HG03280 (cell line): ENCODE results near the gene SLC4A1AP.

ENCODE experiments used
- ATAC-seq: cut with Tn5 transposase; IDR thresholded peaks from one replicate; pipeline ENCODE4 v1.9.1; 2021; ENCODE audit warnings: mild to moderate bottlenecking, moderate library complexity; ENCODE audit not compliant: unreplicated experiment

The SLC4A1AP gene

DNA sequence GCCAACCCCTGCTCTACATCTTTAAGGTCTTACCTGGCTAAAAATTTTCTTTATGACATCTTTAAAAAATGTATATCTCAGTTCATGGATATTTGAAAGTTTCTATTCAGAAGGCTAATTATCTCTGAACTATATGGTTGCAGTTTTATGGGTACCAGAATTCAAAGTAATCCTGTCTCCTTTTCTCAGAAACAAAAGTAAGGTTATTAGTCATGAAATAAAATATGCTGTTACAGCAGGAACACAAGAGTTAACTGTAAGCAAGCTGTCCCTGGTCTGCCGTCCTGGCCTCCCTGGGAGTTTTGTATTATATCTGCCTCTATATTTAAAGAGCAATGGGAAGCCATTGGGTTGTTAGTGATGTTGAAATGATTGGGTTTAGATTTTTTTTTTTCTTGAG, 34.0 kb downstream of the SLC4A1AP start:
- no peak for ATAC-seq

- no peak for ATAC-seq
Measured at GRCh38 chr2:27701676-27702075, 38.0 kb downstream of the SLC4A1AP start.

DNA sequence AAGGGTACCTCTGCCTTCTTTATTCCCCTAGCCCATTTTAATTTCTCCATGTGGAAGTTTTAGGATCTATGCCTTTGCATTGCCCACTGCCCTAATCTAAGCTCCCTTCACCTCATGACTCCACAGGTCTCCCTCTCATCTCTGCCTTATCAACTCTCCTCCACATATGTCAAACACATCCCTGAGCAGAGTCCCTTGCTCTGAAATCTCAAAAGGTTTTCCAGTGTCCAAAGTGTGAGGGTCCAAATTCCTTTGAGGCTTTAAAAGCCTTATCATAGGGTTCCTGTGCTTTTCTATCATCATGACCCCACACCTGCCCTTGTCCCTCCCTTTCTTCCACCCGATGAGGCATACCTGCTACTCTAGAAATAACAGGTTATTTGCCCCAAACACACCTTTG, 38.6 kb downstream of the SLC4A1AP start:
- ATAC-seq: no peak

DNA sequence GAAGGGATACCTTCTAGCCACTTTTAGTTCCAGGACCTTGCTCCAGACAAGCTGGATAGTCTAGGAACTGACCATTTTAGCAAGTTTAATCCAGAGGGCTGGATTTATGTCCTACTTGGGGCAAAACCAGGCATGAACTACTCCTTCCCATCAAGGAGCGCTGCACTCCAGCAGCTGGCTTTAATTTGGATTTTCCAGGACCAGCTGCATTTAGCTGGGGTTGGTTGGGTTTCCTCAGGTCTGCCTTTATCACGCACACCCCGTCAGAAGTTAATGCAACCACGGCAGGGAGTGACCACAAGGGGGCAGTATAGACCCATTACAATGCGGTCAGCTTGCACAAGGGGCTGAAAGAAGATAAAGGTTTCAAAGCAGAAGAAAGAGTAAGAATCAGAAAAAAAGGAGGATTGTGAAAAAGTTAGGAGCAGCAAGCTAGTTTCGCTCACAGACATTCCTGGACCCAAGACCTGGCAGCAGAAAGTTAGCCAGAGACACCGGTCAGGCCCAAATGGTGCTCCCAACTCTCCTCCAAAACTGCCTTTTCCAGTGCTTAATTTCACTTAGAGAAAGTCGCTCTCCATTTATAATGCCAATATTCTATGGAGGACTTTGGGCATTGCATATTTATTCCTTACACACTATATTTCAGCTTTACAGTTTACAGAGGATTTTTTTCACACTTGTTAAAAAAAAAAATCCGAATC, 40.1 kb downstream of the SLC4A1AP start:
- no peak for ATAC-seq

DNA sequence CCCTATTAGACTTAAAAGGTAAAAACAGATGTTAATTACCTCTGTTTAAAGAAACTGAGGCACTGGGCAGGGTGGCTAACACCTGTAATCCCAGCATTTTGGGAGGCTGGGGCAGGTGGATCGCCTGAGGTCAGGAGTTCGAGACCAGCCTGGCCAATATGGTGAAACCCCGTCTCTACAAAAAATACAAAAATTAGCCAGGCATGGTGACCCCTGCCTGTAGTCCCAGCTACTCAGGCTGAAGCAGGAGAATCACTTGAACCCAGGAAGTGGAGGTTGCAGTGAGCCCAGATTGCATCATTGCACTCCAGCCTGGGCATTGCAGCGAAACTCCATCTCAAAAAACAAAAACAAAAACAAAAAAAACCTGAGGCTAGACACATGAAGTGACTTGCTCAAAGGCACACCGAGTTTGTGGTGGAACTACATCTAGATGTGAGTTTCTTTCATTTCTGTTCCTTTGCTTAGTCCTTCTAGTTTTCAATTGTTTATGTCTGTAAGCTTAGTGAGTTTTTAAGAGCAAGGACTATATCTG, 40.7 kb downstream of the SLC4A1AP start:
- no peak for ATAC-seq

DNA sequence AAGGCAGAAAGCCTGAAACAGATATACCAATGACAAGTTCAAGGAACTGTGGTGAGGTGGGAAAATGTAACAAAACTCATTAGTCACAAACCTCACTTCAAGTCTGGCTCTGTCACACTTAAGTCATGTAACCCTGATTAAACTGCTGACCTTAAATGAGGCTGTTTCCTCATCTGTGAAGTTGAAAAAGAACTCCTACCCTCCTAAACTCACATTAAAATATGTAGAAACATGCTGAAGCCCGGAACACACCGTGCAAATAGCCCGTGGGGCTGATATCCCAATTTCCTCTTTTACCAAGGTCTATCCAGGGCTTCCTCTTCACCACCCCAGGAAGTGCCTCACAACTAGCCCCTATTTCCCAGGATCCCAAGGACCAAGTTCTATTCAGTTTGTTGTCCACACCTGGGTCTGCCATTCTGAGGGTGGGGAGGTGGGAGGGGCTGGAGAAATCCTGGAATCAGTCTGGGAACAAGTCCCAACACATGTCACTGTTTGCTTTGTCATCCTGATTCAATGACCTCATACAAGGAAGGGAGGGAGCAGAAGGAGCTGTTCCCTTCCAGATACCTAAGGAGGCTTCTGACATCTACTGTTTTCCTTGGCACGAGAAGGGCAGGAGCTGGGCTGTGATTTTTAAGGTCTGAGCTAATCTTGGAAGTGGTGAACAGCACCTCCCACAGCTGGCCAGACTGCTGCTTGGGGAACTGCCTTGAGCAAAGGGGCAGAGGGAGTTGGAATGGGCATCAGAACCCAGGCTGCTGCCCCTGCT, 42.3 kb downstream of the SLC4A1AP start:
- no peak for ATAC-seq

DNA sequence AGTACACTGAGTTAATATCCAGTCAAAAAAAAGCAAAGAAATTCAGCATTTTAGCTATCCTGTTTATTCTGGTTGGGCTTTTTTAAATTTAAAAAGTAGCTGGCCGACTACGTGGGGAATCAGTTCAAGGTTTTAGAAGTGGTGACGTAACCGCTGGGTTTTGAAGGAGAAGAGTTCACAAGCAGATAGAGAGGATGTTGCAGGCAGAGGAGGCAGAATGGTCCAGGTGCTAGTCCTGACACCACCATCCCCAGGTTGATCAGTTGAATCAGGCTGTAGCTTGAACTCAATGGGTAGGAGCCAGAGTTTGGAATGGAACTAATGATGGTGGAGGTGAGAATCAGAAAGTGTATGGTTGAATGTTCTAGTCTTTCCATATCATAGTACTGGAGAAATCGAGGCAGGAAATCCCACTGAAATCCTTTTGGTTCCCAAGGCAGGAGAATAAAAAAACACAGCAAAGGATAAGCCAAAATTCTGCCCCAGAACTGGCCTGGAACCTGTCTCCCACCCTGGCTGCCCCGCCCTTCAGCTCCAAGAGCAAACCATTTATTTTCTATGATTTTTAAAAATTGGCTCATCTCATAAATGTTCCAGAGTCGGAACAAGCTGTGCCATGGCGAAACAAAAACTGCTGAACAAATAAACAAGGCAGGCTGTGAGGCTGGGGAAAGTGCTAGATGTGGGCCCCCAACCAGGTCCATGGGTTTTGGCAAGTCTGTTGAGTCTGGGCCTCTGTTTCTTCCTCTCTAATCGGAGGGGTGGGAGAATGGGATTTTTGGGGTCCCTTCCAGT, 44.0 kb downstream of the SLC4A1AP start:
- no peak for ATAC-seq

- no peak for ATAC-seq
Measured at GRCh38 chr2:27708257-27708654, 44.6 kb downstream of the SLC4A1AP start.

DNA sequence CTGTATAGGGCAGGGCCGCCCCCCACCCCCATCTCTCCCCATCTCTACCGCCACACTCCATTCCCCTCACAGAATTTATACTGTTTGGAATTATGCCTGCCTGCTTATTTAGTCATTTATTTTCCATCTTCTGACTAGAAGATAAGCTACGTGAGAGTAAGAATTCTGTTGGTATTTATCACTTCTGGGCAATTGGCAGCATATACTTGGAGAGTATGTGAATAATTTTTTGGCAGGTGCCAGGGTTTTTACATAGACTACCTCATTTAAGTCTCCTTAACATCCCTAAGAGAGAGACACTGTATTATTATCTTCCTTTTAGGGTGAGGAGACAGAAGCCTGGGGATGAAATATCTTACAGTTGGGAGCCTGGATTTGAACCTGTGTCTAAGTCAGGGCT, 45.0 kb downstream of the SLC4A1AP start:
- no peak for ATAC-seq

- ATAC-seq: no peak
Measured at GRCh38 chr2:27709326-27709725, 45.6 kb downstream of the SLC4A1AP start.

DNA sequence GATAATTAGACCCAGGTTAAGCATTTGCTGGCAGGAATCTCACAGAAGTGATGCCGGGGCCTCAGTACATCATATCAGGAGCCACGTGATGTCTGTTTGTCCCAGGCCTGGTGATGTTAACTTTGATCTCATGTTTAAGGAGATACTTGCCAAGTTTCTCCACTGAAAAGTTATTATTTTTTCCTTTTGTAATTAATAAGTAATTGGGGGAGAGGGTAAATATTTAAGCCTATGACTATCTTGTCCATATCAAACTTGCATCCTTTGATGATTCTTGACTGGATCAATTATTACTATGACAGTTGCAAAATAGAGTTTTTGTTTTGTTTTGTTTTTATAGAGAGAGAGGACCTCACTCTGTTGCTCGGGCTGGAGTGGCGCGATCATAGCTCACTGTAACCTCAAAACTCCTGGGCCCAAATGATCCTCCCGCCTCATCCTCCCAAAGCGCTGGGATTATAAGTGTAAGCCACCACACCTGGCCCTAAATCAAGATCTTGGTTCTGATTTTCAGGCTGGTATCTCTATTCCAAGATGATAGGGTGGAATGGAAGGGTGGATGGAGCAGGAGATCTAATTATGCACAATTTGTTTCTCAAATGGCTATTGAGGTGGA, 46.4 kb downstream of the SLC4A1AP start:
- no peak for ATAC-seq

DNA sequence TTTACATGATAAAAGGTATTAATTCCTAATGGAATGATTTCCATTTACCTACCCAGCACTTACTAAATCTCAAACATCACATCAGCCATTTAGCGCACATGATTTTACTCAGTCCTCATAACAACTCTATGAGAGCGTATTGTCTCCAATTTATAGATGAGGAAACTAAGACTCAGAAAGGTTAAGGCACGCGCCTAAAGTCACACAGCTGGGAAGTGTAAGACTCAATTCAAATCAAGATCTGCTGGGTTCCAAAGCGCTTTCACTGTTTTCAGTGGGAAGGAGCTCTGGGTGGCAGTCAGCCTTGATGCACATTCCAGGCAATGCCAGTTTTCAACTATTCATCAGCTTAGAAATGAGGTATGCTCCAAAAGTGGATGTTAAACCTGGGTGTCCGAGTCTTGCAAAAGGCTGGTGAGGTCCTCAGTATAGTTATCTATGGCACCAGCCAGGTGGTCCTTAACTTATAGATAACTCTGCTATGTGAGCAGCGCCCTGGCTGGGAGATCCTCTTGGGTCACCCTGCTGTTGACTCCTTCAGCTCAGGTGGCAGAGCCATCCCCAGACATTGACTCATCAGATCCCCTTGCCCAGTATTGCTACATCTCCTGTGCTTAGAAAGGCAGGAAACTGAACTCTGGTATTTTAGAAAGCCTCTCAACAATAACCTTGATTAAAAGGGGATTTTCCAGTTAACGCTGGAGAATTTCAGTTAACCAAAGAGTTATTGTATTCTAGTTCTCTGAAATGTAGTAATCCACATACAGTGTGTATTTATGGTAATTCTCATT, 47.1 kb downstream of the SLC4A1AP start:
- ATAC-seq: no peak

DNA sequence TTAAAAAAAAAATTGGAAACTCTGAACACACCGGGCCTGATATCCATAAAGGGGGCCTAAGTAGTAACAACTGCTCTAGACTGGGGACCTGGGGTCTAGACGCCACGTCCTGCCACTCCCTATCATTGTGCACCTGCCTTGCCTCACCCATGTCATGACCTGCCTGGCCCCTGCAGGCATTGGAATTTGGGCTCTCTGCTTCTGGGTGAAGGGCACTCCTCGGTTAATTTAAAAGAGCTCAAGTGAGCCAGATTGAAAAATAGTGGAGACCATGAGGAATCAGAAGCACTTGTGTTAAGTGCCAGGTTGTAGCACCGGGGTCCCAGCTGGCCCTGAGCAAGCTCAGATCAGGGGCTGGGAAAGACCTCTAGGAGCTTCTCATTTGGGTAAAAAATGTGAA, 48.1 kb downstream of the SLC4A1AP start:
- no peak for ATAC-seq

DNA sequence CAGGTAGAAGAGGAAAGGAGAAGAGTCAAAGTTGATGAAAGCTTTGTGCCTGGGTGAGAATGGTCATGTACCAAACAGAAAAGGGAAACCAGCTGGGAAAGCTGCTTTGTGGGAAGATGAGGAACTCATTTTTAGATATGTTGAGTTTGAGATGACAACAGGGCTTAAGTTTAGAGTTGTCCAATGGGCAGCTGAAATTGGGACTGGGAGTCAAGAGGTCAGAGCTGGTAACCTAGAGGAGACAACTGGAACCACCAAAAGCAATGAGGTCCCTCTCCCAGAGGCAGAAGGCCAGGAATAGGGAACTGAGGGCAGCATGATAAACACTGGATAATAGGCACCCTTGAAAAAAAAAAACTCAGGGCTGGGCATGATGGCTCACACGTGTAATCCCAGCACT, 48.8 kb downstream of the SLC4A1AP start:
- ATAC-seq: no peak

- no peak for ATAC-seq
Measured at GRCh38 chr2:27713201-27713600, 49.5 kb downstream of the SLC4A1AP start.

GRCh38 chr2:27714053-27714452, 50.4 kb downstream of the SLC4A1AP start:
- no peak for ATAC-seq

- ATAC-seq: no peak
Measured at GRCh38 chr2:27714851-27715291, 51.2 kb downstream of the SLC4A1AP start.

- no peak for ATAC-seq
Measured at GRCh38 chr2:27715318-27716210, 51.9 kb downstream of the SLC4A1AP start.
